ENCODE results near the gene RYR3.

- TF ChIP-seq POLR2A (IDR thresholded peaks at IDR 0.05; ENCODE audit: low read length) (no peak), GATA1 (IDR thresholded peaks at IDR 0.05; ENCODE audit: low read depth, low read length) (no peak)
Observed at GRCh38 chr15:33888176-33888575, 577.4 kb downstream of the RYR3 start.
